Fibroblast of pulmonary artery (primary cell): ENCODE data around the gene YARS2.
"Not testable (repeated sequence)": the region's sequence is repeated elsewhere in the genome, so short reads cannot be mapped to it uniquely, and the experiment has no call there.

Source experiments
- DNase-seq: peaks from one replicate; pipeline ENCODE4 v3.0.0-alpha.2; 2010; ENCODE audit warnings: low read depth
- H3K4me3 ChIP-seq: replicated peaks from 2 replicates; pipeline ENCODE4 v1.5.1; 2011; ENCODE audit warnings: low read depth, mild to moderate bottlenecking, control low read depth, low read length, moderate library complexity
- CTCF ChIP-seq: IDR thresholded peaks from 2 replicates; pipeline ENCODE4 v1.5.1; 2011; ENCODE audit warnings: mild to moderate bottlenecking, control low read depth, low read length, inconsistent platforms; ENCODE audit errors: missing control alignments

The YARS2 gene

GRCh38 chr12:32736445-32736844 is 19.3 kb downstream of the YARS2 start:
- no peak for TF ChIP-seq CTCF
- H3K4me3 ChIP-seq = no peak overlapping the region
- DNase-seq = no peak

- no peak for TF ChIP-seq CTCF
- no peak overlapping the region for H3K4me3 ChIP-seq
- no peak for DNase-seq
Measured at GRCh38 chr12:32734952-32735351, 20.7 kb downstream of the YARS2 start.

GRCh38 chr12:32727237-32727636 is 28.5 kb downstream of the YARS2 start:
- TF ChIP-seq CTCF = no peak
- peak; percentile 15 for DNase-seq

GRCh38 chr12:32726286-32726685 is 29.4 kb downstream of the YARS2 start:
- TF ChIP-seq CTCF = no peak
- no peak overlapping the region for H3K4me3 ChIP-seq
- no peak for DNase-seq

More at GRCh38 chr12:32727237-32727636, 28.5 kb downstream of the YARS2 start:
- H3K4me3 ChIP-seq = no peak overlapping the region

DNA sequence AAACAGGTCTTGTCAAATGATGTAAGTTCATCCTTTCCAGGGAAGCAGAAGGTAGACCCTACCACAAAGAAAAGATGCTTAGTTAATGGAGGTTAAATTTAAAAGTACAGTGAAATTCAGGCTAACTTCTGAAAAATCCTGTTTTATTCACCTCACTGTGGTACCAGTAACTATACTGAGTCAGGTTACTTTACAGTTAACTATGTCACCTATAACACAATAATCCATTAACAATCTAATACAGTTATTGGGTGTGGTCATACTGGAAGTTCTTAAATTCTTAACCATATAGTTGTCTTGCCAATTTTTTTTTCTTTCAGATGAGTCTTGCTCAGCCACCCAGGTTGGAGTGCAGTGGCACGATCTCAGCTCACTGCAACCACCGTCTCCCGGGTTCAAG is 30.4 kb downstream of the YARS2 start:
- not testable (repeated sequence) for DNase-seq, H3K4me3 ChIP-seq

DNA sequence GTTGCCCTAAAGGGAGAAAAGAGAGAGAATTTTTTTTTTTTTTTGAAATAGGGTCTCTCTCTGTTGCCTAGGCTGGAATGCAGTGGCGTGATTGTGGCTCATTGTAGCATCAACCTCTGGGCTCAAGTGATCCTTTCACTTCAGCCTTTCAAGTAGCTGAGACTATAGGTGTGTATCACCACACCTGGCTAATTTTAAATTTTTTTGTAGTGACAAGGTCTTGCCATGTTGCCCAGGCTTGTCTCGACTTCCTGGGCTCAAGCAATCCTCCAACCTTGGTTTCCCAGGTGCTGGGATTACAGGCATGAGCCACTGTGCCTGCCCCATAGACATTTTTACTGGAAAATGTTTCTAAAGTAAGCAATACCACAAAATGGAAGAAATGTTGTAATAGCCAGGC is 36.8 kb downstream of the YARS2 start:
- no peak for TF ChIP-seq CTCF
- H3K4me3 ChIP-seq = no peak overlapping the region
- DNase-seq = no peak

GRCh38 chr12:32714772-32715171 is 40.9 kb downstream of the YARS2 start:
- no peak for TF ChIP-seq CTCF
- H3K4me3 ChIP-seq = no peak overlapping the region
- no peak for DNase-seq

DNA sequence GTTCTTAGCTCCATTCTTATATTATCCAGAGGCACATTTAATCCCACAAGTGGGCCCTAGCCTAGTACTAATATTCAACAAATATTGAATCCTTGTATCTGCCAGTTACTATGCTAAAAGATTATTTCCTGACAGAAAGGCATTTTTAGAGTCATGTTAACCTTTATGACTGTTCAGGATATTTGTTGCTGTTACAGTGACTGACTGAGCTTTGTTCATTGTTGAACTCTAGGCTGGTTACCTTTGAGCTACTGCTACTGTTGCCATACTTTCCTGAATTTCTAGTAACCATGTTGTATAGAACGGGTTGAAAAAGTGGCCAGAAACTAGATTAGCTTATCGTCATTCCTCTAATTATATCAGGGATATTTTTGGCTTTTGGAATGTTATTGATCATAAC is 46.8 kb downstream of the YARS2 start:
- no peak for TF ChIP-seq CTCF
- DNase-seq = no peak
- no peak overlapping the region for H3K4me3 ChIP-seq
